CD4-positive, alpha-beta T cell treated with Interleukin-4 for 4 hours (primary cell): Measurements from ENCODE around the gene GPR83.
"Not testable (repeated sequence)": the region's sequence is repeated elsewhere in the genome, so short reads cannot be mapped to it uniquely, and the experiment has no call there.

Experiments
- DNase-seq: peaks from one replicate; pipeline ENCODE4 v3.0.0-alpha.2; 2020

Gene GPR83

GRCh38 chr11:94400839-94401772, at the start of gene GPR83:
Gene GPR83, minus strand, starts transcription at chr11:94401419. Its CDS starts 172 bp downstream, at chr11:94401247.
- DNase-seq, result no peak

GRCh38 chr11:94450048-94450447, 48.8 kb upstream of the GPR83 start:
- no peak for DNase-seq

- no peak for DNase-seq
Observed at GRCh38 chr11:94449437-94449836, 48.2 kb upstream of the GPR83 start.

GRCh38 chr11:94449029-94449428, 47.8 kb upstream of the GPR83 start:
- DNase-seq, result no peak

GRCh38 chr11:94447149-94447548, 45.9 kb upstream of the GPR83 start:
- no peak for DNase-seq

- DNase-seq, result no peak
Observed at GRCh38 chr11:94445641-94446040, 44.4 kb upstream of the GPR83 start.

GRCh38 chr11:94433049-94433448, 31.8 kb upstream of the GPR83 start:
- DNase-seq, result no peak

GRCh38 chr11:94424662-94425061, 23.4 kb upstream of the GPR83 start:
- DNase-seq, result no peak

- no peak for DNase-seq
Observed at GRCh38 chr11:94424011-94424410, 22.8 kb upstream of the GPR83 start.

GRCh38 chr11:94423507-94423906, 22.3 kb upstream of the GPR83 start:
- DNase-seq, result no peak

- no peak for DNase-seq
Observed at GRCh38 chr11:94418123-94418765, 17.0 kb upstream of the GPR83 start.

- no peak for DNase-seq
Observed at GRCh38 chr11:94417386-94417987, 16.3 kb upstream of the GPR83 start.

- DNase-seq, result no peak
Observed at GRCh38 chr11:94405062-94405833, 4.0 kb upstream of the GPR83 start.

- no peak for DNase-seq
Observed at GRCh38 chr11:94402355-94402754, 1.1 kb upstream of the GPR83 start.

- no peak for DNase-seq
Observed at GRCh38 chr11:94401773-94402265, 600 bp upstream of the GPR83 start.

- DNase-seq, result no peak
Observed at GRCh38 chr11:94400457-94400838, 771 bp downstream of the GPR83 start.

- DNase-seq, result no peak
Observed at GRCh38 chr11:94400050-94400449, 1.2 kb downstream of the GPR83 start.

GRCh38 chr11:94398101-94398500, 3.1 kb downstream of the GPR83 start:
- no peak for DNase-seq

- no peak for DNase-seq
Observed at GRCh38 chr11:94396282-94396681, 4.9 kb downstream of the GPR83 start.

- not testable (repeated sequence) for DNase-seq
Observed at GRCh38 chr11:94391937-94392336, 9.3 kb downstream of the GPR83 start.

GRCh38 chr11:94379613-94380012, 21.6 kb downstream of the GPR83 start:
- no peak for DNase-seq

GRCh38 chr11:94376841-94377240, 24.4 kb downstream of the GPR83 start:
- no peak for DNase-seq

GRCh38 chr11:94370576-94370975, 30.6 kb downstream of the GPR83 start:
- DNase-seq, result not testable (repeated sequence)
